ENCODE results near the gene RPS21. TPM values are rescaled to one million over a fixed set of nuclear protein-coding genes. Genes with fewer than 3 reads are reported as not detected.

The RPS21 gene
- total and polyA plus RNA-seq, 9 of the 15 experiments (the other 6 are each of a cell fraction or from before 2014, with no cell fraction given) = 1,380 to 5,647 (median 3,091) TPM

- TF ChIP-seq HLTF (IDR thresholded peaks at IDR 0.05) = peak; percentile 55; the same call in 1 of the 2 replicates
- TF ChIP-seq FUS (optimal IDR thresholded peaks at IDR 0.05; ENCODE audit: low read depth, low read length) = peak; percentile 82
- TF ChIP-seq EP400 (IDR thresholded peaks at IDR 0.05) = peak; percentile 91
- TF ChIP-seq FOXA3 (CRISPR knock-in tag; conservative IDR thresholded peaks at IDR 0.05 in 1 of 2, IDR thresholded peaks at IDR 0.05 in 1 of 2) = no peak
- TF ChIP-seq ZNF696 (CRISPR knock-in tag; conservative IDR thresholded peaks at IDR 0.05) = no peak
- TF ChIP-seq RAD21 (CRISPR knock-in tag; conservative IDR thresholded peaks at IDR 0.05 in 1 of 2, IDR thresholded peaks at IDR 0.05 in 1 of 2) = peak in 1 of 2 experiments; percentile 44; a peak in 1 of 4 replicates
These were observed 20.5 kb downstream of the RPS21 start, which contains the start of gene CABLES2 (continued) for GRCh38 chr20:62407221-62407992.

DNA sequence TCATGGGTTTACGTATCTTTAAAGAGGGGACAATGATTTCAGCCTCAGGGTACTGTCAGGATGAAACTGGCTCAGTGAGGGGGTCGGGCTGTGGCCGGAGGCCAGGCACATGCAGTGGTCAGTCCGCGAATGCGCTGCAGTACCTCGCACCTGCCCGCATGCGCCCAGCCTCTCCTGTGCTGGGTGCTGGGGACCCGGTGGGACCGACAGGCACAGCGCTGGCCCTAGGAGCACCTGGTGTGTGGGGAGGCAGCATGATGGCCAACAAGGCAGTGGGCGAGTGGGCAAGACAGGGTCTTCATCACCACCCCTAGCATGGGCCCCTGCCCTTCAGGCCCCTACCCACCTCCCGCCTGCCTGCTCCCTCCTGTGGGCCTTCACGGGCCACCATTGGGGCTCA, 21.2 kb downstream of the RPS21 start:
- Histone ChIP-seq H2AFZ (ENCODE audit: low read depth, low read length) (peak overlapping the region; percentile 99; the same call in 1 of the 2 replicates), H3K9me1 (ENCODE audit: control insufficient read depth, insufficient read depth, low read length) (peaks cover 4% of the 10 kb centered on the region), H4K20me1 (replicated peaks; ENCODE audit: control insufficient read depth, insufficient read depth, low read length) (0 out of 2 replicates have a peak, but pooled peaks cover 8% of the 10 kb centered on the region), H3K4me2 (ENCODE audit: insufficient read depth, low read length) (peak overlapping the region; percentile 89), H3K79me2 (ENCODE audit: control insufficient read depth, insufficient read depth, low read length) (peaks cover 14% of the 10 kb centered on the region), H3K9ac (ENCODE audit: insufficient read depth in 1 of 2, low read depth in 2 of 2, low read length in 2 of 2) (peak overlapping the region; percentile 65 to 95), H3K27ac (ENCODE audit: extremely low read depth, low read depth, low read length) (peak overlapping the region; percentile 65; the same call in 2 of the 3 replicates), H3K27me3 (ENCODE audit: control insufficient read depth in 2 of 2, insufficient read depth in 2 of 2, low read length in 2 of 2) (no peaks in the 10 kb centered on the region), H3K4me3 (peak overlapping the region; percentile 48), H3K9me3 (replicated peaks; ENCODE audit: control insufficient read depth, insufficient read depth, low read depth, low read length) (no peaks in the 10 kb centered on the region), H3K36me3 (ENCODE audit: control insufficient read depth, insufficient read depth, low read length) (peaks cover 3% of the 10 kb centered on the region; the same call in 1 of the 3 replicates), H3K4me1 (replicated peaks in 1 of 2; ENCODE audit: control insufficient read depth in 2 of 2, insufficient read depth in 2 of 2, low read length in 2 of 2) (peaks cover 17 to 89% of the 10 kb centered on the region in 2 experiments)
- in situ Hi-C loops (cut with MboI) (no loop called here), intact Hi-C loops (cut with micrococcal nuclease) (loop anchor here (5.0 kb wide), 1 partner anchor 79 kb away; no protein-coding TSS in a partner anchor)
- 0 out of 2 replicates have a peak, but pooled peaks have one; percentile 3 for TF ChIP-seq KAT7 (CRISPR knock-in tag; IDR thresholded peaks at IDR 0.05; ENCODE audit: borderline replicate concordance)
- TF ChIP-seq USF1 (CRISPR knock-in tag; IDR thresholded peaks at IDR 0.05) = no peak
- TF ChIP-seq XRCC3 (IDR thresholded peaks at IDR 0.05) = no peak
- TF ChIP-seq NR2C2 (CRISPR knock-in tag; IDR thresholded peaks at IDR 0.05) = no peak
- TF ChIP-seq NR2C2 (tag; IDR thresholded peaks at IDR 0.05) = 0 out of 2 replicates have a peak, but pooled peaks have one; percentile 2
- TF ChIP-seq HDGF (IDR thresholded peaks at IDR 0.05) = no peak
- TF ChIP-seq ZSCAN32 (CRISPR knock-in tag; IDR thresholded peaks at IDR 0.05) = no peak
- no peak for TF ChIP-seq JUND (IDR thresholded peaks at IDR 0.05; ENCODE audit: borderline replicate concordance, low read depth, low read length)
- no peak for TF ChIP-seq JUND (tag; IDR thresholded peaks at IDR 0.05; ENCODE audit: borderline replicate concordance, low read depth, low read length)
- 87% methylated on average over 14 of the region's 15 CpGs for WGBS (ENCODE audit: insufficient coverage, low coverage, missing lambda C conversion rate)
- FAIRE-seq (no peak), DNase-seq (ENCODE audit: extremely low read depth in 1 of 4, low spot score in 3 of 4) (no peak), ATAC-seq (no peak)
- no TSS peak for BruUV-seq (replicated peaks)
- ChIA-PET CTCF (ENCODE audit: low intra/inter-chr PET ratio) (no interaction called here), POLR2A (interaction anchor here (0.6 to 0.7 kb wide), 2 partner anchors 35 to 190 kb away, joined by 3 to 4 read pairs; no protein-coding TSS in a partner anchor)
